Measurements from ENCODE around the gene TIMM22.

The TIMM22 gene

DNA sequence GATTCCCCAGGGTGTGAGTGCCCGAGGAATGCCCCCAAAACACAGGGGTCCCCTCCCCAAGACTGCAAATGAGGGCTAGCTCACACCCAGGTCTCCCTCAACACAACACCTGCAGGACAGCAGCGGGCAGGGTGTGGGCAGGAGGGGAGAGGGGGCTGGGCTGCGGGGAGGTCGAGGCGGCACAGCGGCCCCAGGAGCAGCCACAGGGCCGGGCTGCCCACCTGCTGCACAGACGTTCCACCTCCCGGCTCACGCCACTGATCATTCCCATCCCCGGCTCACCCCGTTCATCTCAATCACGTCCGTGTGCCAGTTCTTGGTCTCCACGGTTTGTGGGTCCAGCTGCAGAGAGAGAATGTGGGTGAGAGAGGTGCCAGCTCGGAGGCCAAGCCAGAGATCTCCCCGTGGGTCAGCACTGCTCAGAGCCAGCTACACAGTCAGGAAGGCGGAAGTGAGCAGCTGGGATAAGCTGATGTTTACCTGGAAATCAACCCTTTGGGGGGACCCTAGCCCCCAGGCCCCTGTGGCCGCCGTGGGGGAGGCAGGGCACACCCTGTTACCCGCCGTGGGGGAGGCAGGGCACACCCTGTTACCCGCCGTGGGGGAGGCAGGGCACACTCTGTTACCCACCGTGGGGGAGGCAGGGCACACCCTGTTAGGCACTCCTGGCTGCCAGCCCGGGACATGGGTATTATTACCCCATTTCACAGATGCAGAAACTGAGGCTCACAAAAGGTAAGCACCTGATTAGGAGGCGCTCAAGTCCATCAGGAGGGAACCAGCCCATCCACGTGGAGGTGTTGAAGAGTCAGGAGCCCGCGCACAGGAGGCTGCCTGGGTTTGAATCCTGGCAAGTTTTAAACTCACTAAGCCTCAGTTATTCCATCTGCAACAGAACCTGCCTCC, 16.1 kb downstream of the TIMM22 start:
- no peak for DNase-seq (ENCODE audit: low read depth in 1 of 2, low spot score in 1 of 2)
- Histone ChIP-seq H3K4me3 (replicated peaks; ENCODE audit: insufficient read depth, low read length) (no peak overlapping the region), H3K27me3 (ENCODE audit: insufficient read depth, poor library complexity, severe bottlenecking) (no peaks in the 10 kb centered on the region), H3K27ac (replicated peaks) (no peak overlapping the region)
- TF ChIP-seq GABPA (IDR thresholded peaks at IDR 0.05; ENCODE audit: low read depth) (no peak), POLR2AphosphoS5 (IDR thresholded peaks at IDR 0.05; ENCODE audit: low read depth) (no peak), SPI1 (IDR thresholded peaks at IDR 0.05; ENCODE audit: borderline replicate concordance, low read depth) (no peak)
- TF ChIP-seq, protein P1, sequence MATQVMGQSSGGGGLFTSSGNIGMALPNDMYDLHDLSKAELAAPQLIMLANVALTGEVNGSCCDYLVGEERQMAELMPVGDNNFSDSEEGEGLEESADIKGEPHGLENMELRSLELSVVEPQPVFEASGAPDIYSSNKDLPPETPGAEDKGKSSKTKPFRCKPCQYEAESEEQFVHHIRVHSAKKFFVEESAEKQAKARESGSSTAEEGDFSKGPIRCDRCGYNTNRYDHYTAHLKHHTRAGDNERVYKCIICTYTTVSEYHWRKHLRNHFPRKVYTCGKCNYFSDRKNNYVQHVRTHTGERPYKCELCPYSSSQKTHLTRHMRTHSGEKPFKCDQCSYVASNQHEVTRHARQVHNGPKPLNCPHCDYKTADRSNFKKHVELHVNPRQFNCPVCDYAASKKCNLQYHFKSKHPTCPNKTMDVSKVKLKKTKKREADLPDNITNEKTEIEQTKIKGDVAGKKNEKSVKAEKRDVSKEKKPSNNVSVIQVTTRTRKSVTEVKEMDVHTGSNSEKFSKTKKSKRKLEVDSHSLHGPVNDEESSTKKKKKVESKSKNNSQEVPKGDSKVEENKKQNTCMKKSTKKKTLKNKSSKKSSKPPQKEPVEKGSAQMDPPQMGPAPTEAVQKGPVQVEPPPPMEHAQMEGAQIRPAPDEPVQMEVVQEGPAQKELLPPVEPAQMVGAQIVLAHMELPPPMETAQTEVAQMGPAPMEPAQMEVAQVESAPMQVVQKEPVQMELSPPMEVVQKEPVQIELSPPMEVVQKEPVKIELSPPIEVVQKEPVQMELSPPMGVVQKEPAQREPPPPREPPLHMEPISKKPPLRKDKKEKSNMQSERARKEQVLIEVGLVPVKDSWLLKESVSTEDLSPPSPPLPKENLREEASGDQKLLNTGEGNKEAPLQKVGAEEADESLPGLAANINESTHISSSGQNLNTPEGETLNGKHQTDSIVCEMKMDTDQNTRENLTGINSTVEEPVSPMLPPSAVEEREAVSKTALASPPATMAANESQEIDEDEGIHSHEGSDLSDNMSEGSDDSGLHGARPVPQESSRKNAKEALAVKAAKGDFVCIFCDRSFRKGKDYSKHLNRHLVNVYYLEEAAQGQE (IDR thresholded peaks at IDR 0.05; ENCODE audit: insufficient replicate concordance, low read depth), result no peak
- TF ChIP-seq, protein P2, sequence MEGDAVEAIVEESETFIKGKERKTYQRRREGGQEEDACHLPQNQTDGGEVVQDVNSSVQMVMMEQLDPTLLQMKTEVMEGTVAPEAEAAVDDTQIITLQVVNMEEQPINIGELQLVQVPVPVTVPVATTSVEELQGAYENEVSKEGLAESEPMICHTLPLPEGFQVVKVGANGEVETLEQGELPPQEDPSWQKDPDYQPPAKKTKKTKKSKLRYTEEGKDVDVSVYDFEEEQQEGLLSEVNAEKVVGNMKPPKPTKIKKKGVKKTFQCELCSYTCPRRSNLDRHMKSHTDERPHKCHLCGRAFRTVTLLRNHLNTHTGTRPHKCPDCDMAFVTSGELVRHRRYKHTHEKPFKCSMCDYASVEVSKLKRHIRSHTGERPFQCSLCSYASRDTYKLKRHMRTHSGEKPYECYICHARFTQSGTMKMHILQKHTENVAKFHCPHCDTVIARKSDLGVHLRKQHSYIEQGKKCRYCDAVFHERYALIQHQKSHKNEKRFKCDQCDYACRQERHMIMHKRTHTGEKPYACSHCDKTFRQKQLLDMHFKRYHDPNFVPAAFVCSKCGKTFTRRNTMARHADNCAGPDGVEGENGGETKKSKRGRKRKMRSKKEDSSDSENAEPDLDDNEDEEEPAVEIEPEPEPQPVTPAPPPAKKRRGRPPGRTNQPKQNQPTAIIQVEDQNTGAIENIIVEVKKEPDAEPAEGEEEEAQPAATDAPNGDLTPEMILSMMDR (IDR thresholded peaks at IDR 0.05; ENCODE audit: insufficient read depth, low read length), result no peak

DNA sequence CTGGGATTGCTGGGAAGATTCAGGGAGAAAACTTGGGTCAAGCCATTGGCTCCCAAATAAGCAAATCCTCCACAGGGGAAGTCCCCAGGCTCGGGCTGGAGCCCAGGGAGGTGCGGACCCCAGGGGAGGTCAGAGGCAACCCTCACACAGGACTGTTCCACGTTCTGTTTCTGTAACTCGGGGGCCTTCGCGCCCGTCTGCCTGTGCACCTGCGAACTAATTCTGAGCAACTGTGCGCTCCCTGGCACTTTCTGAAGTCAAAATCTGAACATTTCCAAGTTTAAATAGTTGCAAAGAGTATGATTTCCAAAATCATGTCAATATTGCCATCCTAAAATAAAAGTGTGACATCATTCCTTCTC, 16.8 kb downstream of the TIMM22 start:
- Histone ChIP-seq H3K4me3 (replicated peaks; ENCODE audit: insufficient read depth, low read length) (no peak overlapping the region), H3K27me3 (ENCODE audit: insufficient read depth, poor library complexity, severe bottlenecking) (no peaks in the 10 kb centered on the region), H3K27ac (replicated peaks) (no peak overlapping the region)
- TF ChIP-seq, protein P2 (IDR thresholded peaks at IDR 0.05; ENCODE audit: insufficient read depth, low read length), result no peak
- TF ChIP-seq, protein P1 (IDR thresholded peaks at IDR 0.05; ENCODE audit: insufficient replicate concordance, low read depth), result no peak
- TF ChIP-seq SPI1 (IDR thresholded peaks at IDR 0.05; ENCODE audit: borderline replicate concordance, low read depth), result no peak
- no peak for TF ChIP-seq POLR2AphosphoS5 (IDR thresholded peaks at IDR 0.05; ENCODE audit: low read depth)
- no peak for TF ChIP-seq GABPA (IDR thresholded peaks at IDR 0.05; ENCODE audit: low read depth)
- DNase-seq (ENCODE audit: low read depth in 1 of 2, low spot score in 1 of 2), result no peak

- Histone ChIP-seq H3K27ac (replicated peaks) (no peak overlapping the region), H3K27me3 (ENCODE audit: insufficient read depth, poor library complexity, severe bottlenecking) (no peaks in the 10 kb centered on the region)
- DNase-seq (ENCODE audit: low read depth in 1 of 2, low spot score in 1 of 2), result no peak
Measured at GRCh38 chr17:1018547-1018946, 21.6 kb downstream of the TIMM22 start.

More at GRCh38 chr17:1018547-1018946, 21.6 kb downstream of the TIMM22 start:
- TF ChIP-seq SPI1 (IDR thresholded peaks at IDR 0.05; ENCODE audit: borderline replicate concordance, low read depth) (no peak), GABPA (IDR thresholded peaks at IDR 0.05; ENCODE audit: low read depth) (no peak), POLR2AphosphoS5 (IDR thresholded peaks at IDR 0.05; ENCODE audit: low read depth) (no peak)
- TF ChIP-seq, protein P1 (IDR thresholded peaks at IDR 0.05; ENCODE audit: insufficient replicate concordance, low read depth), result no peak
- TF ChIP-seq, protein P2 (IDR thresholded peaks at IDR 0.05; ENCODE audit: insufficient read depth, low read length), result no peak
- no peak overlapping the region for H3K4me3 ChIP-seq (replicated peaks; ENCODE audit: insufficient read depth, low read length)

All from HL-60 (cell line).